ENCODE data around the gene ACSS1.
A peak's percentile ranks its signal among the peaks of the same experiment; 100 is the strongest.

Gene ACSS1

GRCh38 chr20:25077610-25078169 lies 19.8 kb upstream of the ACSS1 start:
- no peak for DNase-seq

GRCh38 chr20:25076731-25077609 lies 19.0 kb upstream of the ACSS1 start:
- no peak for DNase-seq

- no peak for DNase-seq
Measured at GRCh38 chr20:25076201-25076600, 18.3 kb upstream of the ACSS1 start.

- DNase-seq = no peak
Measured at GRCh38 chr20:25073544-25073943, 15.6 kb upstream of the ACSS1 start.

GRCh38 chr20:25072226-25072811 lies 14.4 kb upstream of the ACSS1 start:
- DNase-seq = no peak

GRCh38 chr20:25071734-25072133 lies 13.8 kb upstream of the ACSS1 start:
- DNase-seq = no peak

- DNase-seq = no peak
Measured at GRCh38 chr20:25070821-25071473, 13.0 kb upstream of the ACSS1 start.

GRCh38 chr20:25067102-25067987 lies 9.4 kb upstream of the ACSS1 start:
- DNase-seq = no peak

GRCh38 chr20:25066386-25066785 lies 8.4 kb upstream of the ACSS1 start:
- no peak for DNase-seq

GRCh38 chr20:25065625-25066338 lies 7.8 kb upstream of the ACSS1 start:
- DNase-seq = peak; percentile 59 to 63

- no peak for DNase-seq
Measured at GRCh38 chr20:25065072-25065624, 7.2 kb upstream of the ACSS1 start.

- DNase-seq = no peak
Measured at GRCh38 chr20:25064561-25065071, 6.7 kb upstream of the ACSS1 start.

GRCh38 chr20:25063981-25064380 lies 6.0 kb upstream of the ACSS1 start:
- no peak for DNase-seq

GRCh38 chr20:25063546-25063945 lies 5.6 kb upstream of the ACSS1 start:
- DNase-seq = no peak

- DNase-seq = no peak
Measured at GRCh38 chr20:25062841-25063240, 4.9 kb upstream of the ACSS1 start.

GRCh38 chr20:25061821-25062530 lies 4.0 kb upstream of the ACSS1 start:
- no peak for DNase-seq

GRCh38 chr20:25061103-25061799 lies 3.3 kb upstream of the ACSS1 start:
- DNase-seq = no peak

GRCh38 chr20:25059866-25060465 lies 2.0 kb upstream of the ACSS1 start:
- DNase-seq = no peak
